Hypothalamus (tissue), 51 donors: ENCODE measurements around the gene IGIP.
"Not testable (repeated sequence)": the region's sequence is repeated elsewhere in the genome, so short reads cannot be mapped to it uniquely, and the experiment has no call there.

ENCODE experiments used
- DNase-seq, 51 donors: peaks; one replicate each; lab custom pipeline; 2025; lab: John Stamatoyannopoulos, UW

IGIP gene

DNA sequence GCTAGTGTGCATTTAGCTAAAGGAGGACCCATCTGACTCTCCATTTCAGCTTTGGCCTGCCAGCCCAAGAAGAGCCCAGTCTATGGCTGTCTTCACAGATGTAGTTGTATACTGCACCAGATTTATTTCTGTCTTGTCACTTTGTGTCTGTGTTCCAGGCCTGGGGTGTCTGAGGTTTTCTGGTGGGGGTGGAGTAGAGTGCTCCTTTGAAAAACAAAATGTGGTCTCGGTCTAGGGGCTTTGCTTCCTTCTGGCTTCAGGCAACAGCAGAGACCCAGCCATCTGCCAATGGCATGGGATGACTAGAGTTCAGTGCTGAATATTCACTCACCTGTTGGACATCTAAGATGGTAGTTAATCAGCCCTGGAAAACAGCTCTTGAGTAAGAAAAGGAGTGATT is 10.9 kb downstream of the IGIP start:
- no peak for DNase-seq

DNA sequence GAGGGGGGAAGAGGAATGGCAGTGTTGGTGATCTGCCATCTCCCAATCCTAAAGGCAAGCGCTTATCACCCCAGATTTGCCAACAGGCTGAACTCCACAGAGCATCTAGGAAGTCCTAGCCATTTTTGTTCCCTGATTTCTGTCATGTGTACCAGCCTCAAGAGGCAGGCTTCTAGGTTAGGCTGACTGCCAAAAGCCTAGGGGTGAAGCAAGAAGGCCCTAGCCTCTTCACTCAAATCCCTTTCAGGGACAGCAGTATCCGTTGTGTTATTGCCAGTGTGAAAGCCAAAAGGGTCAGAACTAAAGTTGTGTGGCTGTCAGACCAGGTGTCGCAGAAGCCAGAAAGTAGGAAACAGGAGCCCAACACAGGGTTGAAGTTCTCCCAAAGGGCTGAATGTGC is 14.7 kb downstream of the IGIP start:
- DNase-seq, result no peak

- no peak for DNase-seq
These were observed 15.5 kb downstream of the IGIP start for GRCh38 chr5:140141241-140141640.

GRCh38 chr5:140142246-140142645 is 16.5 kb downstream of the IGIP start:
- no peak for DNase-seq

DNA sequence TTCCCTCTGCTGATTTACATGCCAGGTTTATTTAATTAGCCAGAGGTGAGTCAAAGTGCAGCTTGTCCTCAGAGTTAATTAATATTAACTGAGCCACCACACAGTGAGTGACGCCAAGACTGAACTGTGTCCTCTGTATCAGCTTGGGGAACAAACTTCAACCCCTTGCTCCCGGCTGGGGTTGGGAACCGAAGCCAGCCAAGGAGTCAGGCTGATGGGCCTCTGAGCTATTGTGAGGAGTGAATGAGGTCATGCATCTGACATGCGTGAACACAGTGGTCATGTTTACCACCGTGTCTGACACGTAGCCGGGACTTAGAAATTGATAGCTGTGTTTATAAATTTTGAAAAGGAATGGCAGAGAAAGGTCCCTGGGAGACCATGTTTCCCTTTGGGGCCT is 17.1 kb downstream of the IGIP start:
- DNase-seq, result no peak

- no peak for DNase-seq
These were observed 18.0 kb downstream of the IGIP start for GRCh38 chr5:140143521-140144258.

GRCh38 chr5:140145256-140145655 is 19.5 kb downstream of the IGIP start:
- DNase-seq, result no peak

GRCh38 chr5:140145818-140146522 is 20.2 kb downstream of the IGIP start:
- peak in 36 of 51 donors; percentile 19 to 77 (median 42) for DNase-seq

- DNase-seq, result no peak
These were observed 20.7 kb downstream of the IGIP start for GRCh38 chr5:140146523-140146842.

- DNase-seq, result no peak
These were observed 21.7 kb downstream of the IGIP start for GRCh38 chr5:140147460-140147859.

DNA sequence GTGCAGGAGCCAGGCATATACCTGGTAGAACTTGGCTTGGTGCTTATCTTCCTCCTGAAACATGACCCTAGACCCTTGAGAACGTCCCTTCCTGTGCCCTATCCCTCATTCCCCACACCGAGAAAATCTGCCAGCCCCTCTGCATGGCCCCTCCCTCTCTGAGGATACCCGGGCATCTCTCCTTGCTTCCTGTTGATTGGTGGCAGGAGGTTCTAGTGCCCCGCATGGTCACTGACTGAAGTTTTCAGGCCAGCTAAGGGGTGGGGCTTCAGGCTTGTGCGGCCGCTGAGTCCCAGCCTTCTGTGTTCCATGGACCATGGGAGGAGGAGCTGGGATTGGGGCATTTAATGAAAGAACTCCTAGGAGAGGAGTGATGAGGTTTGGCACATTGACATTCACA is 22.8 kb downstream of the IGIP start:
- peak in 5 of 51 donors; percentile 8 to 18 (median 12) for DNase-seq

- DNase-seq, result no peak
These were observed 24.5 kb downstream of the IGIP start for GRCh38 chr5:140150201-140150600.

DNA sequence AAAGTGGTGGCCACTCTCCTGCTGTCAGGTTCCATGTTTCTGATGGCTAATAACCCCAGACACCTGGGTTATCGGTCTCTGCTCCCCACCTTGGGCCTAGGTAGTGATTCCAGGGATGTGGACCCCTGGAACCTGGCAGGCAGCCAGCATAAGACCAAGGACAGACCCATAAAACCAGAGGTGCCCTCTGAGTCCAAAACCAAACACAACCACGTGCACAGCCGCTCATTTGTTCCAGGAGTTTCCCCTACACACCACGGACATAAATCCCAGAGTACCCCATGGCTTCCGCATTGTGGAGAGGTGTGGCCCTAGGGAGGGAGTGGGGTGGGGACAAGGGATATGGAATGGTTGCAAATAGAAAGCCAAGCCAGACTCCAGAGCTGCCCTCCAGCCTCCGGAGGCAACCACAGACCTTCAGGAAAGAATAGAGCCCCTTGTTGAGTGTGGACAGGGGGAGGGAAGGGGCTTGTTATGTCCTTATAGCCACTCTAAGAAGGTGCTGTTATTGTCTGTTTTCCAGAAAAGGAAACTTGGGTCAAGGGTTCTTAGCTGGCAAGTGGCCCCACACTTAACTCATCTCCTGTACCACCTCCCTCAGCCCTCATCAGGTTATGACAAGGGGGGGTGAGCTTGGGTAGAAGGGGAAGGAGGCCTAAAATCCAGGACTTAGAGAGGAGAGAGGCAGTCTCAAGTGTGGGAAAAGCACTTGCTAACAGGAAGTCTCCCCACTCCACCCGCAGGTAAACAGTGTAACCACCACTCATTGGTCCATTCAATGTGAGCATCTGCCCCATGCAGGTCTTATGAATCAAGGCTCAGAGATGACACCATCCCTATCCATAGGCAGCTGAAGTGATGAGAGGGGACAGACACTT is 25.6 kb downstream of the IGIP start:
- no peak for DNase-seq

DNA sequence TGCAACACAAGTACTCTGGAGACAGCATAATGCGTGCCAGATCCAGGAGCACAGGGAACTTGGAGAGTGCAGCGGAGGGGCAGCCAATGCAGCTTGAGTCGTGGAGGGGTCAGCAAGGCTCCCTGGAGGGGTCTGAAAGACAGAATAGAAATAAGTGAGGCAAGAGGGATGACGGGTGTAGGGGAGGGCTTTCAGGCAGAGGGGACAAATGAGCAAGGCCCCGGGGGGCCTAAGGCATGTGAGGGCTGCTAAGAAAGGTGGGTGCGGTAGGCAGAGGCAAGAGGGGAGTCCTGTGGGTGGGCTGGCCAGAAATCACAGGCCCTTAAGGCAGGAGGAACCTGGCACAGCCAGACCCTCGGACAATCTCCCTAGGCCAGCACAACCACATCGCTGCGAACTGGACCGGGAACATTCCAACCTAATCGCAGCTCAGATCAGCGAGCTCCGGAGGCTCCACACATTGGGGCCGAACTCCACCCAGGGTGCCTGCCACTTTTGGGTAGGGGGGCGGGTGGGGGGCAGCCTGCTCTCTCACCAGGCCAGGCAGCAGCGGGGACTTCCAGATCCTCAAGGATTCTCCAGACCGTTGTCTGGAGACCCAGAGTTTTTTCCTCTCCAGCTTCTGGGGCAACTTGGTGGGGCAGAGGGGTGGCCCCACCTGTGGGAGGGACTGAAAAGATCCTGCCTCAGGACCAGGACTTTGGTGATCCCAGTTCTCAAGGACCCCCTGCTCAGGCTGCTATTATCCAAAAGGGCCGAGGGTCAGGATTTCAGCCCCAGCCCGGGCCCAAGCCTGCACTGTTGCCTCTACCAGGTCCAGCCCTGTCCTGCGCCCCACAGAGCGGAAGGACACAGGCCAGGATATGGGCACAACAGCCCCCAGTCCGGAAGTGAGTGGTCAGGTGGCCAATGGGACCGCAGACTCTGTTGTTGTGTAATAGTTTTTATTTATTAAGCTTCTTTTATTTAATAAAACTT is 26.6 kb downstream of the IGIP start:
- DNase-seq, result no peak

DNA sequence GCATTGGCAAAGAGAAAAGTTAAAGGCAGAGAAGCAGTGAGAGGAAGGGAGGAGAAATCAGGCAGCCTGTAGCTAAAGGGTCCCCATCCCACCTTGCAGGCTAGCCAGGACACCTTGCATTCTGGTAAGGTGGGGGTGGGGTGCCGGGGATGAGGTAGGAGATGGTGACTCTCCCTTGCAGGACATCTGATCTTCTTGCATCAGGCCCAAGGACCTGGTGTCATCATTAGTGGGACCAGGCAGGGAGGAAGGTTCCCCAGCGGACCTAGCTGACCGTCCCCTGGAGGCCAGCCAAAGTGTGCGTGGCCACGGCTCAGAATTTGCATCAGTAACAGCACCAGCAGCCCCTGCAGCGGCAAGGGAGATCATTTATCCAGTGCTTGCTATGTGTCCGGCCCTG is 27.5 kb downstream of the IGIP start:
- DNase-seq, result peak in 1 of 51 donors; percentile 13

GRCh38 chr5:140153905-140154304 is 28.2 kb downstream of the IGIP start:
- DNase-seq, result peak in 20 of 51 donors; percentile 6 to 65 (median 24)

DNA sequence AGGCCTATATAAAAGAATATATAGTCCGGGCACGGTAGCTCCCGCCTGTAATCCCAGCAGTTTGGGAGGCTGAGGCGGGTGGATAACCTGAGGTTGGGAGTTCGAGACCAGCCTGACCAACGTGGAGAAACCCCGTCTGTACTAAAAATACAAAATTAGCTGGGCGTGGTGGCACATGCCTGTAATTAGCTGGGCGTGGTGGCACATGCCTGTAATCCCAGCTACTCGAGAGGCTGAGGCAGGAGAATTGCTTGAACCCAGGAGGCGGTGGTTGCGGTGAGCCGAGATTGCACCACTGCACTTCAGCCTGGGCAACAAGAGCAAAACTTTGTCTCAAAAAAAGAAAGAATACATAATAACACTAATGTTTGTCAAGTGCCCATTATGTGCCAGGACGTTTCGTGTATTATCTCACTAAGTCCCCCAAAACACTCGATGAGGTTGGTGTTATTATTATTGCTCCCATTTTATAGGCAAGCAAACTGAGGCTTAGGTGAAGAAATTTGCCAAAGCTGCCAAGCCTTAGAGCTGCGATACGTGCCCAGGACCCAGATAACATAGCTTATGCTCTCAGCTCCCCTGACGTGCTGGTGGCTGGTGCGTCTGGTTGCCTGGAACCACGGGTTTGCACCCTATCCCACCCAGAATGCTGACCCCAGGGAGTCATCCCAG is 29.1 kb downstream of the IGIP start:
- DNase-seq, result not testable (repeated sequence)

GRCh38 chr5:140157032-140157781 is 31.5 kb downstream of the IGIP start:
- DNase-seq, result peak; percentile 66 to 98 (median 91)
